Measurements from ENCODE around the gene HAP1. TPM values are rescaled to one million over a fixed set of nuclear protein-coding genes. Genes with fewer than 3 reads are reported as not detected.

HAP1 gene
- 0.44 to 0.66 TPM (median 0.45 TPM) in 3 replicates for total RNA-seq

GRCh38 chr17:41734139-41734948 lies at the start of gene HAP1:
HAP1 (minus strand) TSS chr17:41734643; CDS start chr17:41734634, 9 bp downstream.
- Mint-ChIP-seq H3K36me3 (no peaks in the 10 kb centered on the region), H3K4me3 (peak within 1 kb of the TSS; percentile 64), H3K27ac (no peak within 1 kb of the TSS), H3K4me1 (peaks cover 10% of the 10 kb centered on the region), H3K27me3 (ENCODE audit: low read depth) (peaks cover 79% of the 10 kb centered on the region), H3K9me3 (no peaks in the 10 kb centered on the region)
- no peak for TF ChIP-seq CTCF (IDR thresholded peaks at IDR 0.05; ENCODE audit: unreplicated experiment)
- peak in 1 of 2 experiments; percentile 46 for DNase-seq (ENCODE audit: low spot score in 2 of 2, unreplicated experiment in 2 of 2)

DNA sequence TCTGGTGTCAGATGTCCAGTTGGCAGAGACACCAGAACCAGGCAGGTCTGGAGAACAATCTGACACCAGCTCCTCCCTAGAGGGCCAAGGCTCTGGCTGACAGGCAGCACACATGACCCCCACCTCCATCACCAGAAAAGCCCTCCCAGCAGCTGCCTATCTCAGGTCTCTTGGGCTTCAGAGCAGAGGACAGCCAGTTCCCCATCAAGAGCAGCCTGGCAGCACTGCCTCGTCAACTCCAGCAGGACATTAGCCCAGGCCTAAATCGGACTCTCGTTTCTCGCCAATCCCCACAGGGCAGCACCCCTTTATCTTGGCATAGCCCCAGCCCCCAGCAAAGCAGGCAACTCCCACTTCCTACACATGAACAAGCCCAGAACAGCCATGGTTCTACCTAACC lies 47.7 kb upstream of the HAP1 start:
- Mint-ChIP-seq H3K9me3 (no peaks in the 10 kb centered on the region), H3K4me1 (peaks cover 50% of the 10 kb centered on the region), H3K4me3 (peak overlapping the region; percentile 35), H3K27ac (peak overlapping the region; percentile 87), H3K36me3 (peaks cover 4% of the 10 kb centered on the region), H3K27me3 (ENCODE audit: low read depth) (no peaks in the 10 kb centered on the region)
- DNase-seq (ENCODE audit: low spot score in 2 of 2, unreplicated experiment in 2 of 2): no peak
- no peak for TF ChIP-seq CTCF (IDR thresholded peaks at IDR 0.05; ENCODE audit: unreplicated experiment)

GRCh38 chr17:41781404-41782110 lies 47.1 kb upstream of the HAP1 start:
- no peak for DNase-seq (ENCODE audit: low spot score in 2 of 2, unreplicated experiment in 2 of 2)

GRCh38 chr17:41779954-41780353 lies 45.5 kb upstream of the HAP1 start:
- Mint-ChIP-seq H3K27me3 (ENCODE audit: low read depth) (no peaks in the 10 kb centered on the region), H3K4me1 (peaks cover 59% of the 10 kb centered on the region), H3K4me3 (no peak overlapping the region), H3K36me3 (peaks cover 8% of the 10 kb centered on the region), H3K9me3 (no peaks in the 10 kb centered on the region), H3K27ac (no peak overlapping the region)
- no peak for TF ChIP-seq CTCF (IDR thresholded peaks at IDR 0.05; ENCODE audit: unreplicated experiment)
- DNase-seq (ENCODE audit: low spot score in 2 of 2, unreplicated experiment in 2 of 2): no peak

More at GRCh38 chr17:41781404-41782110, 47.1 kb upstream of the HAP1 start:
- Mint-ChIP-seq H3K4me1 (peaks cover 49% of the 10 kb centered on the region), H3K27me3 (ENCODE audit: low read depth) (no peaks in the 10 kb centered on the region), H3K4me3 (peak overlapping the region; percentile 35), H3K36me3 (peaks cover 4% of the 10 kb centered on the region), H3K9me3 (no peaks in the 10 kb centered on the region), H3K27ac (peak overlapping the region; percentile 87)
- TF ChIP-seq CTCF (IDR thresholded peaks at IDR 0.05; ENCODE audit: unreplicated experiment): no peak

DNA sequence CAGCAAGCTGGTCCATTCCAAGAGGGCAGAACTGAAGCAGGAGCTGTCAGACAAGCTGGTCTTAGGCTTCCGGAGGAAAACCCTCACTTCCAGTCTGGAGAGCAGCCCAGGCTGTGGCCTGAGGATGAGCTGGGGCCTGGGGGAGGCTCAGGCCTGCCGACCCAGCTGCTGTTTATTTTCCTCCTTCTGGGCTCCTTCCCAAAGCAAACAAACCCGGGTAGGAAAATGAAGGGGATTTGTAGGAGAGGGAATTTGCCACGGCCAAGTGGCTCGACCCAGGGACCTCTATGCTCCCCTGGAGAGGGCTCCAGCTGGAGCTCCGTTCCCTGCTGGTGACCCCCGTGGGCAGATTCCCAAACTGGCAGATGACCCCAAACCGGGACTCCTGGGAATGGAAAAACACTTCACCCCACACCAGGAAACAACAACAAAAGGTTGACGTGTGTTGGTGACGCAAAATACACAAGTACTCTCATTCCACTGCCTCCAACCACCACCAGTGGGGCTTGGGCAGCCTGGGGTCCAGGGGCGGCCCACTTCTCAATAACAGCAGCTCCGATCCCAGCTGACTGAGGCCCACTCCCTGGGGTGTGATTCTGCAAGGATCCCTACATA lies 43.2 kb upstream of the HAP1 start:
- H3K27me3 Mint-ChIP-seq (ENCODE audit: low read depth): no peaks in the 10 kb centered on the region
- DNase-seq (ENCODE audit: low spot score in 2 of 2, unreplicated experiment in 2 of 2): no peak
- H3K36me3 Mint-ChIP-seq: peaks cover 10% of the 10 kb centered on the region
- peaks cover 60% of the 10 kb centered on the region for H3K4me1 Mint-ChIP-seq
- no peak for TF ChIP-seq CTCF (IDR thresholded peaks at IDR 0.05; ENCODE audit: unreplicated experiment)
- H3K27ac Mint-ChIP-seq: peak overlapping the region; percentile 86
- no peak overlapping the region for H3K4me3 Mint-ChIP-seq
- H3K9me3 Mint-ChIP-seq: no peaks in the 10 kb centered on the region
